Measurements from ENCODE around the gene CDKN2AIPNL. TPM values are rescaled to one million over a fixed set of nuclear protein-coding genes. Genes with fewer than 3 reads are reported as not detected.

CDKN2AIPNL gene
- total and polyA plus RNA-seq, 4 donors: 10.9 to 43.2 (median 19.1) TPM

DNA sequence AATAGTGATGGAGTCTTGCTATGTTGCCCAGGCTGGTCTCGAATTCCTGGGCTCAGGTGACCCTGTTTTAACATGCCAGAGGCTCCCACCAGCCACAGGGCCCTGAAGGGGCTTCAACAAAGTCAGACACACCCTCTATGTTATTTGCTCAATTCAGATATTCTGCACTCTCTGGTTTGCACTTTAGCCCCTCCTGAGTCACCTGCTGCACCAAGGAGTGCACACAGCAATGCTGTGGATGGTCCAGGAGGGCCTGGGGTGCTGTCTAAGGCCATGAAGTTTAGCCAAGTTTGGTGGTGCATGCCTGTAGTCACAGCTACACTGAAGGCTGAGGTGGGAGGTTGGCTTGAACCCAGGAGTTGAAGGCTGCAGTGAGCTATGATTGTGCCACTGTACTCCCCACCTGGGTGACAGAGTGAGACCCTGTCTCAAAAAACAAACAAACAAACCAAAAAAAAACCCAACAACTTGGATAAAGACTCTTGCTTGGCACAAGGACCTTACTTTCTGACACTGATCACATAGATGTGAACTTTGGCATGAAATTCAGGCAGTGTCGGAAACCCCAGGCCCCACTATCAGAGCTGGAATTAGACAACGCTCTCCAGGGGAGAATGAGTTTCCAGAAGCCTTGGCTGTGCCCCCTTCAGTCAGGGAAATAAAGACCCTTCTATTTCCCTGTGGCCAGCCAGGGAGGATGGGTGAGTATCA lies 39.7 kb upstream of the CDKN2AIPNL start:
- Histone ChIP-seq H3K27me3 (ENCODE audit: control insufficient read depth in 3 of 3, insufficient read depth in 3 of 3, low read length in 2 of 3) (no peaks in the 10 kb centered on the region), H3K4me1 (ENCODE audit: control insufficient read depth in 5 of 5, insufficient read depth in 5 of 5, low read length in 5 of 5) (peaks cover 0 to 9% (median 2%) of the 10 kb centered on the region in 5 donors), H3K36me3 (ENCODE audit: control insufficient read depth in 4 of 4, insufficient read depth in 4 of 4, low read length in 4 of 4) (no peaks in the 10 kb centered on the region), H3K9me3 (ENCODE audit: control insufficient read depth in 4 of 4, insufficient read depth in 3 of 4, low read length in 3 of 4) (peaks cover 0 to 2% (median 0%) of the 10 kb centered on the region in 4 donors), H3K9ac (ENCODE audit: insufficient read depth in 1 of 2, low read length in 2 of 2) (no peak overlapping the region), H3K4me3 (no peak overlapping the region), H3K27ac (ENCODE audit: low read depth in 1 of 2, low read length in 1 of 2) (no peak overlapping the region)
- TF ChIP-seq, protein P1, sequence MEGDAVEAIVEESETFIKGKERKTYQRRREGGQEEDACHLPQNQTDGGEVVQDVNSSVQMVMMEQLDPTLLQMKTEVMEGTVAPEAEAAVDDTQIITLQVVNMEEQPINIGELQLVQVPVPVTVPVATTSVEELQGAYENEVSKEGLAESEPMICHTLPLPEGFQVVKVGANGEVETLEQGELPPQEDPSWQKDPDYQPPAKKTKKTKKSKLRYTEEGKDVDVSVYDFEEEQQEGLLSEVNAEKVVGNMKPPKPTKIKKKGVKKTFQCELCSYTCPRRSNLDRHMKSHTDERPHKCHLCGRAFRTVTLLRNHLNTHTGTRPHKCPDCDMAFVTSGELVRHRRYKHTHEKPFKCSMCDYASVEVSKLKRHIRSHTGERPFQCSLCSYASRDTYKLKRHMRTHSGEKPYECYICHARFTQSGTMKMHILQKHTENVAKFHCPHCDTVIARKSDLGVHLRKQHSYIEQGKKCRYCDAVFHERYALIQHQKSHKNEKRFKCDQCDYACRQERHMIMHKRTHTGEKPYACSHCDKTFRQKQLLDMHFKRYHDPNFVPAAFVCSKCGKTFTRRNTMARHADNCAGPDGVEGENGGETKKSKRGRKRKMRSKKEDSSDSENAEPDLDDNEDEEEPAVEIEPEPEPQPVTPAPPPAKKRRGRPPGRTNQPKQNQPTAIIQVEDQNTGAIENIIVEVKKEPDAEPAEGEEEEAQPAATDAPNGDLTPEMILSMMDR (IDR thresholded peaks at IDR 0.05; ENCODE audit: control extremely low read depth, extremely low read depth): no peak
- DNase-seq: no peak
- ATAC-seq (ENCODE audit: insufficient read depth, low FRiP score): no peak
- 92 to 95% methylated on average over 3 of the region's 3 CpGs for WGBS, 2 donors

DNA sequence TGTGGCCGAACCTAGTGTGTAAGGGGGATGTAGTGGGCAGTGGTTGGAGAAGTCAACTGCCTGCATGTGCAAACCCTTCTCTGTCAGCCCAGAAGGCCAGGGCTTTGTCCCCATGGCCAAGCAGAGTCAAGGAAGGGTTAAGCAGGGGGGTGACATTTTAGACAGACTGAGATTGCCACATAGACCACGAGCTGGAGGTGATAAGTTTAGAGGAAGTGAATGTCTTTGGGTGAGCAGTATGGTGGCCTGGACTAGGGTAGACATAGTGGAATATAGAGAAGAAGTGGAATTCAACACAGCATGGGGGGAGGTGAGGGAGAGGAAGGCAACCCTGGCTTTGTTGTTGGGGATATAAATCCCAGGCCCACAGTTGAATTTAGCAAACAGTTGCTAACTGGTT lies 38.7 kb upstream of the CDKN2AIPNL start:
- DNase-seq: no peak
- Histone ChIP-seq H3K27ac (ENCODE audit: low read depth in 1 of 2, low read length in 1 of 2) (no peak overlapping the region), H3K4me1 (ENCODE audit: control insufficient read depth in 5 of 5, insufficient read depth in 5 of 5, low read length in 5 of 5) (peaks cover 0 to 9% (median 2%) of the 10 kb centered on the region in 5 donors), H3K9ac (ENCODE audit: insufficient read depth in 1 of 2, low read length in 2 of 2) (no peak overlapping the region), H3K9me3 (ENCODE audit: control insufficient read depth in 4 of 4, insufficient read depth in 3 of 4, low read length in 3 of 4) (no peaks in the 10 kb centered on the region), H3K4me3 (no peak overlapping the region), H3K27me3 (ENCODE audit: control insufficient read depth in 3 of 3, insufficient read depth in 3 of 3, low read length in 2 of 3) (no peaks in the 10 kb centered on the region), H3K36me3 (ENCODE audit: control insufficient read depth in 4 of 4, insufficient read depth in 4 of 4, low read length in 4 of 4) (no peaks in the 10 kb centered on the region)
- WGBS, 2 donors: 58 to 63% methylated on average over 2 of the region's 2 CpGs
- ATAC-seq (ENCODE audit: insufficient read depth, low FRiP score): no peak
- TF ChIP-seq, protein P1 (IDR thresholded peaks at IDR 0.05; ENCODE audit: control extremely low read depth, extremely low read depth): no peak

DNA sequence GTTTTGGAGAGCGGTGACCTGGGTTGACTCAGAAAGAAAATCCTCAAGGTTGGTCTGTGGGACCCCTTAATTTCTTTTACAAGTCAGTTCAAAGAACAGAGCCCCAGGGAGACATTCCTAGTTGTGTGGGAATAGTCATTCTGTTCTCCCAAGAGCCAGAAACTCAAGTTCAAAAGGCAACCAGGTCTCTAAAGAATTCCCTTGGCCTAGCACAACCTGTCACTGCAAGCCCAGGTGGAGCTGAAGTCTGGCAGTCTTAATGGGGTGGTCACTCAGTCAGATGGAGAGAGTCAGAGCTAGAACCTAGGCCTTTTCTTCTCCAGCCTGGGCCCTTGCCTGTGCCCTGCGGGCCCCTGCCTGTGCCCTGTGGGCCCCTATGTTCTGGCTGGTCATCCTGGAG lies 37.5 kb upstream of the CDKN2AIPNL start:
- Histone ChIP-seq H3K9me3 (ENCODE audit: control insufficient read depth in 4 of 4, insufficient read depth in 3 of 4, low read length in 3 of 4) (no peaks in the 10 kb centered on the region), H3K4me1 (ENCODE audit: control insufficient read depth in 5 of 5, insufficient read depth in 5 of 5, low read length in 5 of 5) (peaks cover 0 to 9% (median 2%) of the 10 kb centered on the region in 5 donors), H3K9ac (ENCODE audit: insufficient read depth in 1 of 2, low read length in 2 of 2) (no peak overlapping the region), H3K36me3 (ENCODE audit: control insufficient read depth in 4 of 4, insufficient read depth in 4 of 4, low read length in 4 of 4) (no peaks in the 10 kb centered on the region), H3K27me3 (ENCODE audit: control insufficient read depth in 3 of 3, insufficient read depth in 3 of 3, low read length in 2 of 3) (no peaks in the 10 kb centered on the region), H3K4me3 (no peak overlapping the region), H3K27ac (ENCODE audit: low read depth in 1 of 2, low read length in 1 of 2) (no peak overlapping the region)
- TF ChIP-seq, protein P1 (IDR thresholded peaks at IDR 0.05; ENCODE audit: control extremely low read depth, extremely low read depth): no peak
- WGBS, 2 donors: 95 to 100% methylated on average over 2 of the region's 2 CpGs
- ATAC-seq (ENCODE audit: insufficient read depth, low FRiP score) (no peak), DNase-seq (no peak)
